ENCODE data around the gene SCAMP2.

Gene SCAMP2

DNA sequence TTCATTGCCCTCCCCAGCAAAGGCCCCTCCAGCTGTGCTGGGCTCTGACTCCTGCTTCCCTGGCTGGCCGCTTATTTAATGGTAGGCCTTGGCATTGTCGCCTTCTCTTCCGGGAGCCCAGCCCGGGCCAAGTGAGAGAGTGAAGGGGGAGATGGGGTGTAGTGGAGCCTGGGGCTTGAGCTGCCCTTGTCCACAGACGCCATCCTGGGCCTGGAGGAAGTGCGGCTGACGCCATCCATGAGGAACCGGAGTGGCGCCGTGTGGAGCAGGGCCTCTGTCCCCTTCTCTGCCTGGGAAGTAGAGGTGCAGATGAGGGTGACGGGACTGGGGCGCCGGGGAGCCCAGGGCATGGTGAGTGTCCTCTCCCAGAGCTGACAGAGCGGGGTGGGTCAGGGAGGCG is 57.2 kb downstream of the SCAMP2 start:
- Histone ChIP-seq H3K27ac (no peak overlapping the region), H3K27me3 (ENCODE audit: insufficient read depth, low read depth, severe bottlenecking) (no peaks in the 10 kb centered on the region), H3K9me3 (ENCODE audit: severe bottlenecking) (no peaks in the 10 kb centered on the region), H3K4me3 (ENCODE audit: low read depth, low read length) (no peak overlapping the region), H3K36me3 (no peaks in the 10 kb centered on the region)
- no peak for TF ChIP-seq CTCF (IDR thresholded peaks at IDR 0.05; ENCODE audit: low read depth, low read length)
- no peak for DNase-seq

DNA sequence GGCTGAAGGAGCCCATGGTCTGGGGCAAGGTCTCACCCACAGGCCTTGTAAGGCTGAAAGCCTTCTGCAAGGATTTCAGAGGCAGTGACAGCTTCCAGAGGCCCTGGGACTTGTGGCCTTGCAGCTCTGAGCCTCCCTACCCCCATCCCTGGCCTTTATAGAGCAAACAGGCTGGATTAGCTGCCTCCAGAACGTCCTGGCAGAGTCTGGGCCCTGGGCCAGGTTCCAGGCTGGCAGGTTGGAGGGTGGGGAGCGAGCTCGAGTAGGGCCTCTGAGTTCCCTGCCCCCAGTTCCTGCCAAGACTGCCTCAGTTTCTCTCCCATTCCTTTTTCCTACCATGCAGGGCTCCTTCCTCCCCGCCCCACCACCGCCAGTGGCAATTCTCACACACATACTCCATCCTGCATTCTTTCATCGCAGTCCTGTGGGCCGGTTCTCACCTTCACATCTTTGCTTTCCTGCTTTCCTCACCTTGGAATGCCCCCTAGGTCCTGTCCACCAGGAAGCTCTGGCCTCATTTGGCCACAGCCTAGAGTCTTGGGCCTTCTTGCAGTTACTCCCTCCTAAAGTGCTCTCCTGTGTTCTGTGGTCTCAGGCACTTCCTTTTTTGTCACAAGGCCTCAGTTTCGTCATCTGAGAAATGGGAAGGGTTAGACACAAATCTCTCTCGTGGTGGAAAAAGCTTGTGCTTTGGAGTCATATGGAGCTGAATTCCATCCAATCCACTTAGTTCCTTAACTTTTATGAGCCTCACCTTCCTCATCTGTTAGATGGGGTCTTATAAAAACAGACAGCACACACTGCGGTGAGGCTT is 57.8 kb downstream of the SCAMP2 start:
- Histone ChIP-seq H3K27ac (peak overlapping the region; percentile 43; the same call in 1 of the 2 replicates), H3K27me3 (ENCODE audit: insufficient read depth, low read depth, severe bottlenecking) (no peaks in the 10 kb centered on the region), H3K4me3 (ENCODE audit: low read depth, low read length) (no peak overlapping the region), H3K36me3 (no peaks in the 10 kb centered on the region), H3K9me3 (ENCODE audit: severe bottlenecking) (no peaks in the 10 kb centered on the region)
- DNase-seq = no peak
- no peak for TF ChIP-seq CTCF (IDR thresholded peaks at IDR 0.05; ENCODE audit: low read depth, low read length)

DNA sequence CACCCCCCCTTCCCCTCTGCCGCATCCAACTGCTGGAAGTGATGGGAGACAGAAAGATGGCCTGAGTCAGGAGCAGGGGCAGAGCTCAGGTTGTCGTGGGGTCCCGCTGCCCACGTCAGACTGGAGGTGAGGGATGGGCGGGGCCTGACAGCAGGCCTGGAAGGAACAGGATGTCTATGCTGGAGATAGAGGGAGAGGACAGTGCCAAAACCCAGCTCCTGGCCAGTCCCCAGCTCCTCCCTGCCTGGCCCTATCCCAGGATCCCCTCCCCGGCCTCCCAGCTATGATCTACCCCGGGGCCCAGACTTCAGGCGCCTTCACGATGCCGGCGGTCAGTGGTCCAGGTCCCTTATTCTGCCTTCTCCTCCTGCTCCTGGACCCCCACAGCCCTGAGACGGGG is 60.6 kb downstream of the SCAMP2 start, which contains the start of gene LMAN1L:
LMAN1L (plus strand) TSS at position 303 of the 400 bp plus-strand sequence; CDS start at position 323, 20 bp downstream.
- Histone ChIP-seq H3K4me3 (ENCODE audit: low read depth, low read length) (no peak within 1 kb of the TSS), H3K9me3 (ENCODE audit: severe bottlenecking) (no peaks in the 10 kb centered on the region), H3K27me3 (ENCODE audit: insufficient read depth, low read depth, severe bottlenecking) (no peaks in the 10 kb centered on the region), H3K36me3 (no peaks in the 10 kb centered on the region), H3K27ac (no peak within 1 kb of the TSS)
- DNase-seq = no peak
- no peak for TF ChIP-seq CTCF (IDR thresholded peaks at IDR 0.05; ENCODE audit: low read depth, low read length)

GRCh38 chr15:74809956-74810355 is 63.2 kb downstream of the SCAMP2 start:
- Histone ChIP-seq H3K27me3 (ENCODE audit: insufficient read depth, low read depth, severe bottlenecking) (no peaks in the 10 kb centered on the region), H3K4me3 (ENCODE audit: low read depth, low read length) (no peak overlapping the region), H3K9me3 (ENCODE audit: severe bottlenecking) (no peaks in the 10 kb centered on the region), H3K36me3 (no peaks in the 10 kb centered on the region), H3K27ac (no peak overlapping the region)
- no peak for TF ChIP-seq CTCF (IDR thresholded peaks at IDR 0.05; ENCODE audit: low read depth, low read length)
- no peak for DNase-seq

DNA sequence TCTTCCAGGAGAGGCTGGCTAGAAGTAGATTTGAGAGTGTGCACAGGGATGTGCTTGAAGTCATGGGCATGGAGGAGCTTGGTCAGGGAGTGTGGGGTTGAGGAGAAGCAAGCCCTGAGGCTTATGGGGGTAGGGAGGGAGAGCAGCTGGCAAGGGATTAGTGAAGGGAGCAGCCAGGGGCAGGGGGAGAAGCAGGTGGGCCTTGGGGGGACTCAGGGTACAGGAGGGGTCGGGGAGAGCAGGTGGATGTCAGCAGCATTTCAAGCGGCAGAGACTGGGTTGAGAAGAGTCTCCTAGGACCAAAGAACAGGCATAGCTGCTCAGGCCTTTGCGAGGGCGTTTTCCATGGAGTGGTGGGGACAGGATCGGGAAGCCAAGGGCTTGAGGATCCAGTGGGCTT is 63.9 kb downstream of the SCAMP2 start:
- peak; percentile 69 for DNase-seq
- peak overlapping the region; percentile 42; the same call in 1 of the 2 replicates for H3K27ac ChIP-seq
- no peaks in the 10 kb centered on the region for H3K9me3 ChIP-seq (ENCODE audit: severe bottlenecking)
- no peaks in the 10 kb centered on the region for H3K27me3 ChIP-seq (ENCODE audit: insufficient read depth, low read depth, severe bottlenecking)
- peaks cover 3% of the 10 kb centered on the region for H3K36me3 ChIP-seq
- no peak overlapping the region for H3K4me3 ChIP-seq (ENCODE audit: low read depth, low read length)
- no peak for TF ChIP-seq CTCF (IDR thresholded peaks at IDR 0.05; ENCODE audit: low read depth, low read length)
